Testis (tissue), 3 donors: Measurements from ENCODE around the gene TRIO. TPM values are rescaled to one million over a fixed set of nuclear protein-coding genes. Genes with fewer than 3 reads are reported as not detected.
A peak's percentile ranks its signal among the peaks of the same experiment; 100 is the strongest.

ENCODE experiments used
- DNase-seq: peaks from one replicate; pipeline ENCODE4 v3.0.0-alpha.2; 2019
- H3K27ac ChIP-seq, 2 donors: fragments of 200-600 bp; sonication (generic); one replicate each; pipeline ENCODE4 v1.5.1; 2019
- H3K27me3 ChIP-seq: fragments of 200-600 bp; sonication (generic); one replicate; pipeline ENCODE4 v1.5.1; 2019
- H3K36me3 ChIP-seq: fragments of 200-600 bp; sonication (generic); one replicate; pipeline ENCODE4 v1.5.1; 2017; ENCODE audit warnings: low read depth; ENCODE audit errors: missing control alignments
- H3K4me1 ChIP-seq: fragments of 200-600 bp; sonication (generic); one replicate; pipeline ENCODE4 v1.5.1; 2019
- H3K4me3 ChIP-seq, 2 donors: fragments of 200-600 bp; sonication (generic); one replicate each; pipeline ENCODE4 v1.5.1; 2017 to 2019
- H3K9me3 ChIP-seq: fragments of 200-600 bp; sonication (generic); one replicate; pipeline ENCODE4 v1.5.1; 2017
- CTCF ChIP-seq, 3 experiments: fragments of 450-650 bp in 2 of 3; fragments of 200-600 bp in 1 of 3; sonication (generic) in 1 of 3; IDR thresholded peaks; one replicate each; pipeline ENCODE4 v1.5.1; 2016 to 2019; ENCODE audit warnings: antibody characterized with exemption in 3 of 3, mild to moderate bottlenecking in 2 of 3, moderate library complexity in 1 of 3
- POLR2A ChIP-seq: fragments of 450-650 bp; IDR thresholded peaks from one replicate; pipeline ENCODE4 v1.6.1; 2017; ENCODE audit warnings: antibody characterized with exemption, mild to moderate bottlenecking, moderate library complexity
- WGBS, 2 donors: methylation state at CpG; one replicate each; pipeline ENCODE4 v1.1.5; 2018; 5-methylcytosine and 5-hydroxymethylcytosine counted together
- intact Hi-C: fragments of 100-400 bp; cut with DNase I; formaldehyde crosslinking; loops from one replicate; pipeline ENCODE4 v1.15.1; 2023; ENCODE audit warnings: low total_unique reads
- polyA plus RNA-seq: library from polyadenylated mRNA; stranded (reverse); fragments of 350-450 nt; fragmentation: Illumina TruSeq; extraction: RNeasy Lipid Tissue Mini Kit (QIAGEN cat#74804); gene quantifications from one replicate; pipeline ENCODE4 v1.2.3, GENCODE V29; 2014; ENCODE audit warnings: low read depth, low replicate concordance; ENCODE audit not compliant: insufficient read depth
- total RNA-seq, 2 donors: library from RNA; depleted of rRNA; stranded (reverse); fragments of >200 nt; gene quantifications; one replicate each; pipeline ENCODE4 v1.2.3, GENCODE V29; 2016

Gene TRIO
- total and polyA plus RNA-seq, 3 donors from 2014 or later: 47.2 to 295 (median 249) TPM

GRCh38 chr5:14410394-14411201 lies 267.5 kb downstream of the TRIO start:
- intact Hi-C loops: no loop called here
- WGBS, 2 donors: 30 to 52% methylated on average over 18 of the region's 18 CpGs
- H3K4me3 ChIP-seq: no peak overlapping the region
- no peak for DNase-seq
- H3K9me3 ChIP-seq: no peaks in the 10 kb centered on the region
- no peaks in the 10 kb centered on the region for H3K36me3 ChIP-seq
- peaks cover 49% of the 10 kb centered on the region for H3K4me1 ChIP-seq
- H3K27ac ChIP-seq: peak overlapping the region; percentile 90 to 94
- no peaks in the 10 kb centered on the region for H3K27me3 ChIP-seq
- TF ChIP-seq POLR2A (no peak), CTCF (IDR thresholded peaks at IDR 0.05) (no peak)

GRCh38 chr5:14411216-14411615 lies 268.1 kb downstream of the TRIO start:
- H3K9me3 ChIP-seq: no peaks in the 10 kb centered on the region
- no peak overlapping the region for H3K4me3 ChIP-seq
- H3K27me3 ChIP-seq: no peaks in the 10 kb centered on the region
- H3K36me3 ChIP-seq: no peaks in the 10 kb centered on the region
- peak overlapping the region in 1 of 2 donors; percentile 90 for H3K27ac ChIP-seq
- 79 to 84% methylated on average over 6 of the region's 6 CpGs for WGBS, 2 donors
- intact Hi-C loops: no loop called here
- no peak for DNase-seq
- peaks cover 45% of the 10 kb centered on the region for H3K4me1 ChIP-seq
- no peak for TF ChIP-seq POLR2A
- TF ChIP-seq CTCF (IDR thresholded peaks at IDR 0.05): no peak

- Histone ChIP-seq H3K4me1 (peaks cover 33% of the 10 kb centered on the region), H3K4me3 (no peak overlapping the region), H3K27ac (no peak overlapping the region), H3K9me3 (no peaks in the 10 kb centered on the region), H3K36me3 (no peaks in the 10 kb centered on the region), H3K27me3 (no peaks in the 10 kb centered on the region)
- WGBS, 2 donors: 78 to 96% methylated on average over 7 of the region's 7 CpGs
- no peak for TF ChIP-seq POLR2A
- no peak for TF ChIP-seq CTCF (IDR thresholded peaks at IDR 0.05)
- intact Hi-C loops: no loop called here
- no peak for DNase-seq
Observed at GRCh38 chr5:14413331-14413750, 270.2 kb downstream of the TRIO start.

GRCh38 chr5:14414007-14414406 lies 270.9 kb downstream of the TRIO start:
- H3K36me3 ChIP-seq: no peaks in the 10 kb centered on the region
- 86 to 94% methylated on average over 11 of the region's 11 CpGs for WGBS, 2 donors

More at GRCh38 chr5:14414007-14414406, 270.9 kb downstream of the TRIO start:
- no peak for DNase-seq
- Histone ChIP-seq H3K27ac (no peak overlapping the region), H3K4me3 (no peak overlapping the region), H3K27me3 (no peaks in the 10 kb centered on the region), H3K4me1 (peaks cover 27% of the 10 kb centered on the region), H3K9me3 (no peaks in the 10 kb centered on the region)
- intact Hi-C loops: no loop called here
- no peak for TF ChIP-seq POLR2A
- TF ChIP-seq CTCF (IDR thresholded peaks at IDR 0.05): no peak
